ENCODE measurements around the gene BGN.

The BGN gene

GRCh38 chrX:153533091-153533490 lies 38.3 kb downstream of the BGN start:
- DNase-seq, result no peak

DNA sequence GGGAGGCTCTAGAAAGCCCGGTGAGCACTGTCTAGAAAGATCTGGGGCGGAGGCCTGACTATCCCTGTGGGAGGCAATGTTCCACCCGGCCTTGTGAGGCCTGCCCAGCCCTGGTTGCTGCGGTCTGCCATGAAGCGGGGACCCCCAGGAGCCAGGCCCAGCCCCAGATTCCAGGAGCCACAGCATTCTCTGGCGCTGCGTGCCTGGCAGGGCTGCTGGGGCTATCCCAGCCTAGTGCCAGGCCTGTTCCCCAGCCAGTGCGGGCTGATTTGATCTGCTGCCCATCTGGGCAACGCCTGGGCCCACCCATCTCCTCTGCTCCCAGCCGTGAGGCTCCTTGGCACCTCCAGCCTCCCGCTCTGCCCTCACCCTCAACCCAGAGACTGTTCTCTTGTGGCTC lies 42.3 kb downstream of the BGN start:
- no peak for DNase-seq

- DNase-seq, result no peak
Measured at GRCh38 chrX:153537526-153538295, 42.9 kb downstream of the BGN start.

GRCh38 chrX:153538424-153538823 lies 43.6 kb downstream of the BGN start:
- no peak for DNase-seq

DNA sequence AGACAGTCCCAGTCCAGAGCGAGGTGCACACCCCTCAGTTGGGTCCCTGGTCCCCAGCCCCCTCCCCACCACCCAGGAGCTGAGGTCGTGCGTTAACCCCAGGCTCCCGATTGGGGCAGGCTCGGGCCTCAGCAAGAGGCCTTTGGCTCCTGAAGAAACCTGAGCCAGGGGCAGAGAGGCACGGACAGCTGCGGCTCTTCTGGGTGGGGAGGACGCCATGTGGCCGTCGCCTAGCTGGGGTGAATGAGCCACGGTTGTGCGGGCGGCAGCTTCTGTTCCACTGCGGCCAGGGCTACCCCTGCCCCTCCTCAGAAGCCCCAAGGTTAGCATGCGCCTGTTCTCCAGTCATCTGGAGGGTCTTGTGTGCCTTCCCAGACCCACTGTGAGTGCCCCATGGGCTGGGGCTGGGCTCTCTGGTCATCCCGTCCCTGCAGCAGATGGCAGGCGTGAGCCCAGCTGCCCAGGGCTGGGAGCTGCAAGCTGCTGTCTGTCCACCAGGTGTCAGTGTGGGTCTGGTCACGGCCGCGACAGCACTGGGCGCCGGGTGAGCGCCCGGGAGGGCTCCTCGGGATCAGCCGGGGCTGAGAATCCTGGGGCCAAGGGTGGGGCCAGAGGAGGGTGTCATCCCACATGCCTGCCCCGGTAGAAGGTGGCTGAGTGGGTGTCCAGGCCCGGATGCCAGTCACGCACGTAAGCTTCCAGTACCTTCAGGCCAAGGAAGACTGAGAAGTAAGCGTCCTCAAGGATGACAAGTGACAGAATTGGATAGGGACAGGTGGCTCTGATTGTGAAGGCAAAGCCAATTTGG lies 44.6 kb downstream of the BGN start:
- DNase-seq, result peak; percentile 67

GRCh38 chrX:153539979-153540358 lies 45.2 kb downstream of the BGN start:
- no peak for DNase-seq

DNA sequence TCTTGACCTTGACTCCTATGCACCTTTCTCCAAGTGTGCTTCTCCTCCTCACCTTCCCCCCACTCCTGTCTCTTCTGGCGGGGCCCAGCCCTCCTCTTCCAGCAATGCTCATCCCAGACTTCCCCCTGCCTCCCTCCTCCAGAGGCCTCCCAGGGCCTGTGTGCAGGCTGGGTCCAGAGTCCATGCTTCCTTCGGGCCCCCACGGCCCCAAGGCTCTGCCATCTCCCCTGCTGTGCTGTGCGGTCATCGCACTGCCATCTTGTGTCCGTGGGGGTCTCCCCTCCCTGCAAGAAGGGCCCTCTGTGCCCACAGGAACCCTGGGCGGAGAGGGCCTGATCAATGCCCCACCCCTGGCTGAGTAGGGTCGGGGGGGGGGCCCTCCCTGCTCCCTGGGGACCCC lies 49.9 kb downstream of the BGN start:
- DNase-seq, result no peak

GRCh38 chrX:153546386-153546785 lies 51.6 kb downstream of the BGN start:
- DNase-seq, result no peak

GRCh38 chrX:153547195-153547594 lies 52.4 kb downstream of the BGN start:
- no peak for DNase-seq

GRCh38 chrX:153549231-153549630 lies 54.5 kb downstream of the BGN start:
- DNase-seq, result no peak

DNA sequence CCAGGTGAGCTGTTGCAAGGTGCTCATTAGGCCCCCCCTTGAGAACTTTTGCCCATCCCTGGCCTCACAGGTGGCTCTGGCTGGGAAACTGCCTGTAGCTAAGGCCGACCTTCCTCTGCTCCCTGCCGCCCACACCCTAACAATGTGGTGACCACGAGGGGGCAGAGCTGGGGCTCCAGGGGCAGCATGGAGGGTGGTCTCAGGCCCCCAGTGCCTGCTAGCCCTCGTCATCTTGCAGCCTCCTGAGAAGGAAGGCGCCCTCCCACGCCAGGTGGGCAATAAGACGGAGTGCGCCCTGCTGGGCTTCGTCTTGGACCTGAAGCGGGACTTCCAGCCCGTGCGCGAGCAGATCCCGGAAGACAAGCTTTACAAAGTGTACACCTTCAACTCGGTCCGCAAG lies 55.0 kb downstream of the BGN start:
- no peak for DNase-seq

GRCh38 chrX:153551135-153551534 lies 56.4 kb downstream of the BGN start:
- no peak for DNase-seq

DNA sequence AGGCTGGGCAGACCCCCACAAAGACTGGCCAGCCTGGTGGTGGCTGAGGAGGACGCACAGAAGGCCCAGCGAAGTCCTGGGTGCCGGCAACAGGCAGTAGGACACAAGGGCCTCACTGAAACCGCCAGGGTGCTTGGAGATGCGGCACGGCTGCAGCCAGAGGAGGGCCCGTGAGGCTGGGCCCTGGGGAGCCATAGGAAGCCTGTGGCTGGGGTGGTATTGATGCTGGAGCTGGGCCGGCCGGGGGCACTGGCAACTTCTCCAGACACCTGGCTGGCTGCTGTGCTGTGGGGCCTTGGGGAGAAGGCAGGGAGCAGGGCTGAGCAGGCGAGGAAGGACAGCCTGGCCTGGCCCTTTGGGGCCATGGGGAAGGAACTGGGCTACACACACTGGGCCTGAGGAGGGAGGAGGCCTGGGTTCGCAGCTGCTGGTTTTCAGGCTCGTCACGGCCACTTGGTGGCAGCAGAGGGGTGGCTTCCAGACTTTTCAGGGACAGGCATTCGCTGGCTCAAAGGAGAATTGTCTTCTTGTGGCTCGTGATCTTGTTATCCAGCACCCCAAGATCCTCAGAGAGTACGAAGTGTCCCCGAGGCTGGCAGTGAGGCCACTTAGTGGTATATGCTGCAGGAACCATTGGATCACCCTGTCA lies 59.9 kb downstream of the BGN start:
- DNase-seq, result peak; percentile 73

DNA sequence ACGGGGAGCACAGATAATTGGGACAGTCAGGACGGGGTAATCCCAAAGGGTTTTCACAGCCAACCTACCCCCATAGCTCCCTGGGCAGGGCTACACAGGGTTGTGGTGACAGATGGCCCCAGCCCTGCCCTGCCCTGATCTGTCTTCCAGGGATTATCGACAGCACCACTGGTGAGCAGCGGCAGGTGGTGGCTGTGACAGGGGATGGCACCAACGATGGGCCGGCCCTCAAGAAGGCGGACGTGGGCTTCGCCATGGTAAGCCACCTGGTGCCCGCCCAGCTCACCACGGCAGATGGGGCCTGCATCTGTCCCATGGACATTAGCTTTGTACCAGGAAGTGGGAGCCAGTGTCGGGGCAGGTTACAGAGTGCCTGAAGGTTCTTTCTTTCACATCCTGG lies 62.0 kb downstream of the BGN start:
- DNase-seq, result no peak

- no peak for DNase-seq
Measured at GRCh38 chrX:153557618-153558355, 63.0 kb downstream of the BGN start.

Data from CD4-positive, alpha-beta T cell treated with Interleukin-6 for 4 hours (primary cell).